Mucosa of gallbladder (tissue), 1 donor: ENCODE measurements around the gene KLHL24. TPM values are rescaled to one million over a fixed set of nuclear protein-coding genes. Genes with fewer than 3 reads are reported as not detected.
"Not testable (repeated sequence)": the region's sequence is repeated elsewhere in the genome, so short reads cannot be mapped to it uniquely, and the experiment has no call there.

Experiments
- DNase-seq: peaks from one replicate; pipeline ENCODE4 v3.0.0-alpha.2; 2020; ENCODE audit warnings: low spot score
- total RNA-seq: library from RNA; stranded (reverse); gene quantifications from one replicate; pipeline ENCODE4 v1.2.1, GENCODE V29; 2021
- donor health status: DM: no; HTN: no; CAD: no.

The KLHL24 gene
- total RNA-seq, 1 donor from 2014 or later = 106 TPM

DNA sequence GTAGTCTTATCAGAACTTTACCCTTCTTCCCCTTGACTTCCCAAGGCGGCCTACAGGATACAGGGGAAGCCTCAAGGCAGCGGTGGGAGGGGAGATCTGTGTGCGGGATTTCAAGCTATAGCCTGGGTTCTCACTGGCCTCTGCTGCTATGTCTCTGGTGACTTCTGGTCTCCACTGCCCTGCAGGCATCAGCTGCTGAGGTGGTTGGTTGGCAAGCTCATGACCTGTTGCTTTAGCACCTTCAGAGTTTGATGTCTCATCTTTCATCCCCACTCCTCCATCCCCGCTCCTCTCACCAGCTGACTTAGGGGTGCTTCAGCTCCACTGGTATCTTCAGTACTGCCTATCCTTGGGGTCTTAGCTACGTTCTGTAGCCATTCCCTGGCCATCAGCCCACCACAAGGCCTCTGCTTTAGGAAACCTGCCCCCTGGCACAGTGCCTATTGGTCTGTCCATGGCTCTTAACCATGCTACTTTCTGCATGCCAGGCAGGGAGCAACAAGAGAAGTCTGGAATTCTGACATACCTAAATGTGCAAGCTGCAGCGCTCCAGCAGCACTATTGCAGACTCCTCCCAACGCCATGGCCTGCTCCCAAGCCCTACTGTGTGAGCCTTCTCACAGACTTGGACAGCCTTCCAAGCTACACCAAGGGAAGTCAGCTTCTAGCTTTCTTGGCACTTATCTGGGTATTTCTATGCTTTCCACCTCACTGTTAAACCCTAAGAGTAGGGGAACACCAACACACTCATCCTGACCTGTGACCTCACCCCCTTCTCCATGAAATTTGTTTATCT is 60.3 kb downstream of the KLHL24 start:
- DNase-seq = no peak

DNA sequence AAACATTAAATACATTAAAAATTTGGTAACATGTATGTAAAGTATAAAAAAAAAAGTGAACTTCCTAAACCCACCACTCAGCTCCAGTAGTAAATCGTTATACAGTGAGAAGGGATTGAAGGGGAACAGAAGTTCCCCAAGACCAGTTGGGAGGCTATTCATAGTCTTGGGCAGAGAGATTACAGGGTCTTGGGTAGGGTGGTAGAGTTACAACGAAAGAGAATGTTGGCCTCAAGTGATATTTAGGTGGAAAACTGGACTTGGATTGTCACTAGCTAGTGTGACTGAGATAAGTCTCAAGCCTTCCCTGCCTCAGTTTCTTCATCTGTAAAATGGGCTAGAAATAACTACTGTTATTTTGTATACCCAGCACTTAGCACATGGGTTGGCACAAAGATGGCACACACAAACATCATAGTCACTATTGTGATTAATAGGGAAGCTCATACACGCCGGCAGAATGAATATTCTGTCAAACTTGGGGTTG is 61.7 kb downstream of the KLHL24 start:
- no peak for DNase-seq

DNA sequence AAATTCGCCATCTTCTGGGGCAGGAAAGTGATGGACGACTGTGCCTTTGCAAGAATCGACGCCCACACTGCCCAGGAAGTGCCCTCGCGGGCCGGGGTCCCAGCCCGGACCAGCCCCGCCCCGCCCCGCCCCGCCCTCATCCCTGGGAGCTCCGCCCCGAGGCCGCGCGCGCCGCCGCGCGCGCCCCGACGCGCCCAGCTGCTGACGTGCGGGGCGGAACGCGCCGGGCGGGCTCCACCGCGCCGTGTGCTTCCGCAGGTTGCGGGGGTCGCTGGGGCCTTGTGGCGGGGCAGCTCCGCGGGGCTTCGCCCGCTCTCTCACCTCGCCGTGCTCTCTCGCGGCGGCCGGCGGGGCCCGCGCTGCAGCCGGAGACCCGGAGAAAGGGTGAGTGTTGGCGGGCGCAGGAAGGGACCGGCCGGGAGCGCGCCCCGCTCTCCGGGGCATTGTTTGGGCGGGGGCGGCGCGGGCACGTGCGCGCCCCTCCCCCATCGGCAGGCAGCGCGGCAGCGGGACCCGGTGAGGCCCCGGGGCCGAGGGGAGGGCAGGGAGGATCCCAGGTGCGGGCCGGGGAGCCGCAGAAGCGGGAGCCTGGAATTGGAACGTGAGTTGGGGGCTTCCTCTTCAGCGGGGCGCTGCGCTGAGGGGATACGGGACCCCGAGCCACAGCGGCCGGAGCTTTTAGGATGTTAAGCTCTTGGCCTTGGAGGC is 62.3 kb downstream of the KLHL24 start, which contains the start of gene YEATS2:
YEATS2 (plus strand) TSS at position 188 of the 708 bp plus-strand sequence. CDS start 17,366 bp downstream, outside the sequence.
- DNase-seq = peak; percentile 54

DNA sequence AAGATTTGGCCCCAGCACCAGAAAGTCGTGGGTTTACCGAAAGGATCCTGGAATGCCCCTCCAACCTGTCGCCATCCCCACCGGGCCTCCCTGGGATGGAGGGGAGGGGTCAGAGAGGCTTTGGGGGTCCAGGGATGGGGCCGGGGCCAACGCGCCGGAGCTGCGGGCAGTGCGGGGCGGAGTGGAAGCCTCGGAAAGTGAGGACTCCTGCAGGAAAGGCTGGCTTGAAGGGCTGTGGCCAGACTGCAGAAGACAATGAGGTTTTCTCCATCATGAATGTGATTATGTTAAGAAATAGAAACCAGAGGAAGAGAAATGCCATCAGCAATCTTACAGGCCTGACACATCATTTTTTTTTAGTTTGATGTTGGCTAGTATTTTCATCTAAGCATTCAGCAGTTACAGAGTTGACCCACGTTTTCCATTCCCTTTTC is 62.9 kb downstream of the KLHL24 start:
- peak; percentile 13 for DNase-seq

DNA sequence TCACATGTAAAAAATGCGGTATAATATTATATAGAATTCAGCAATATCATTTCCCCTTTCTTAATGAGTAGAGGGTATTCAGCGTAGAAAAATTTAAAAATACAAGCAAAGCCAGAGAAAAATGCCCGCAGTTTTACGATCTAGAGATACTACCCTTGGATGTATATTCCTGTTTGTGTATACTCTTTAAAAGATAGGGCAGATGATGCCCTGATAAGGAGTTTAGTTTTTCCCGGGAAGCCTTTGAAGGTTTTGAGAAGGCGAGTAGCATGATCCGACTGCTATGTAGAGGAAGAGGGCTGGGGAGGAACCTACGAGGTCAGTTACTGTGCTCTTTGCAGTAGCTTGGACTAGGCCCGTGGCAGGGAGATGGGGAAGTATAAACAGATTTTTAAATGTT is 63.3 kb downstream of the KLHL24 start:
- DNase-seq = no peak

DNA sequence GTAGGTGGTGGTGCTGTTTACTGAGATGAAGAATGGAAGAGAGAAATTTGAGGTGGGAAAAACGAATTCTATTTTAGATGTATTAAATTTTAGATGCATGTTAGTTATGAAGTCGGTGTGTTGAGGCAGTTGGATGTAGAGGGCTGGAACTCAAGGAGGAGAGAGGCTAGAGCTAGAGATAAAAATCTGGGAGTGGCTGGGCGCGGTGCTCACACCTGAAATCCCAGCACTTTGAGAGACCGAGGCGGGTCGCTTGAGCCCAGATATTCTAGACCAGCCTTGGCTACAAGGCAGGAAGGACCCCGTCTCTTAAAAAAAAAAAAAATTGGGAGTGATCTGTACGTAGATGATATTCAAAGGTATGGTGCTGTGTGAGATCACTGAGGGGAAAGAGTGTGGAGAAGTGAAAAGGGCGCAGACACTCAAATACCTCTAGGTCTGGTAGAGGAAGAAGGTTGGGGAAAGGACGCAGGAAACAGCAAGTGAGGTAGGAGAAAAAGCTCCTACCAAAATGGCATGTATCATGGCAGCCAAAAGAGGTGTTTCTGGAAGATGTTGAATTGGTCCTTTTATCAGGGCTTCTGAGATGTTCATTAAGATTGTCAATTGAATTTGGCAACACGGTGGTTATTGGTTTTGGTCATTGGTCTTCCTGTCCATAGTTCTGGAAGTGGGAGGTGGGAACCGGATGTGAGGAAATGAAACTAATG is 64.0 kb downstream of the KLHL24 start:
- DNase-seq = no peak

DNA sequence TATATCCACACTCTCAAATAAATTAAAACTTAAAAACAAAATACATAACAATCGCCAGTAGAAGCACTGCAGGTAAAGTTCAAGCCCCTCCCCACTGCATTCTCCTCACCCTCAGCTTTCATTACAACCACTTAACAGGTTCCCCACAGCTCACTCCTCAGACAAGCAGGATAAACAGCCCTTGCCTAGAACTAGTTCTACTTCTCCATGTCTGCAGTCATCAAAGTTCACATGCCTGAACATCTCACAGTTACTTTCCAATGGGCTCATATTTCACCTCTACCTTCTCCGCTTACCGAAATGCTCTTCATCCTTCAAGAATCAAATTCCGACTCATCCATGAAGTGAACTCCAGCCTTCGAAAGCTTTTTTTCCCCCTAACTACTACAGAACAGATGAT is 66.3 kb downstream of the KLHL24 start:
- no peak for DNase-seq

DNA sequence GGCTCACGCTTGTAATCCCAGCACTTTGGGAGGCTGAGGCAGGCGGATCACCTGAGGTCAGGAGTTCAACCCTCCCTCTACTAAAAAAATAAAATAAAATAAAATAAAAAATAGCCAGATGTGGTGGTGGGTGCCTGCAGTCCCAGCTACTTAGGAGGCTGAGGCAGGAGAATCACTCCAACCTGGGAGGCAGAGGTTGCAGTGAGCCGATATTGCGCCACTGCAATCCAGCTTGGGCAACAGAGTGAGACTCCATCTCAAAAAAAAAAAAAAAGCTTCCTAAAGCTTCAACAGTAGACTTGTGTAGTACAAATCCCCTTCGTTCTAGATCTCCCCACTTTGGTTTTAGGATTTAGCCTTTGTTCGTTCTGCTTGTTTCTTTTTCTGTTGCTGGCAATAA is 68.5 kb downstream of the KLHL24 start:
- not testable (repeated sequence) for DNase-seq

DNA sequence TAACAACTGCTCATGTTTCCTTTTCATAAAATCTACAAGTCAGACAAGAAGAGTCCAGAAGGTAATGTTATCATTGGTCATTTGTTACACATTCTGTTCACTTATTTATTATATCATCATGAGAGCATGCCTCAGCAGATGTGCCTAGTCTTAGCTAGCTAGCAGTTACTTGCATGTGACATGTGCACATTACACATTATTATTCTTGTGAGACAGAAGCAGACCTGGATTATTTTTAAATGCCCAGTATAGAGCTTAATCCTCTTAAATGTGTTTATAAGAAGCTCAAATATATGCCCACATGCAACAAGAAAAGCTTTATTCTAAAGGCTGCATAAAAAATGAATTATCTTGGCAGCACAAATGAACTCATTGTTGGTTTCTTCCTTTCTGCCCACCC is 74.8 kb downstream of the KLHL24 start:
- DNase-seq = no peak

DNA sequence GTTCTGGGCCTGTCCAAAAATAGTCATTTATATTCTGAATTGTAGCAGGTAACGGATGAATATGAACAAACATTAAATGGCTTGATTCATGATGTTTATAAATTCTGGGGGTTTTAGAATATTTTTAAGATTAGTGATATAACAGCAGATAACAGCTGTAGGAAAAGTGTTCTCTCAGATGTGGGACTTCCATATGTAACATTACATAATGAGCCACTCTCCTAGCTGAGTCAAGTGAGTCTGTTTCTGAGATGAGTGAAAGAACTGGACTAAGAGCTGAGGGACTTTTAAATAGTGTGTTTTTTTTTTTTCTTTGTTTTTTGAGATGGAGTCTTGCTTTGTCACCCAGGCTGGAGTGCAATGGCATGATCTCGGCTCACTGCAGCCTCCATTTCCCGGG is 76.1 kb downstream of the KLHL24 start:
- no peak for DNase-seq

DNA sequence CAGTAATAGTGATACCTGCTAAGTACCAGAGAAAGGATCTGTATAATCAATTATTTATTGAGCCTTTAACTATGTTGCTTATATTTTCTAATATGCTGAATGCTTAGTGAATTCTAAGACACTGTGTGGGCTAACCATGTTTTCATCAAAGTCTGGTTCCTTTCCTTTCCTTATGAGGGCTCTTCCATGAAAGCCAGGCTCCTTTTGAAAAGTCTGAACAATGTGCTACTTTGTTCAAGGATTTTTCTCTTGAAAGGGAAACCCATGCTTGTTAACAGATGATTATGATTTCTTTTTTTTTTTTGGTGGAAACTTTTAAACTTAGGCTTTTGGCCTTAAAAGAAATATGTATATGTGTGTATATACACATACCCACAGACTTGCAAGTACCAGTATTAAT is 79.2 kb downstream of the KLHL24 start:
- DNase-seq = no peak

DNA sequence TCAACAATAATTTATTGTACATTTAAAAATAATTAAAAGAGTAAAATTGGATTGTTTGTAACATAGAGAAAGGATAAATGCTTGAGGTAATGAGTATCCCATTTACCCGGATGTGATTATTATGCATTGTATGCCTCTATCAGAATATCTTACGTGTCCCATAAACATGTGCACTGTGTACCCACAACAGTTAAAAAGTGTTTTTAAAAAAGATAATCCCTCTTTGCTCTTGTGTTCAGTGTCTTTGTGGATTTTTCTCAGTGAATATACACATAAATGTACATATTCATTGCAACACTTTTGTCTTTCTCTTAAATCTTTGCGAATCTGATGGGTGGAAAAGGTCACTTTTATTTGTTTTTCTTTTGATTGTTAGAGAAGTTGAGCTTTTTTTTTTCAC is 82.6 kb downstream of the KLHL24 start:
- DNase-seq = no peak

DNA sequence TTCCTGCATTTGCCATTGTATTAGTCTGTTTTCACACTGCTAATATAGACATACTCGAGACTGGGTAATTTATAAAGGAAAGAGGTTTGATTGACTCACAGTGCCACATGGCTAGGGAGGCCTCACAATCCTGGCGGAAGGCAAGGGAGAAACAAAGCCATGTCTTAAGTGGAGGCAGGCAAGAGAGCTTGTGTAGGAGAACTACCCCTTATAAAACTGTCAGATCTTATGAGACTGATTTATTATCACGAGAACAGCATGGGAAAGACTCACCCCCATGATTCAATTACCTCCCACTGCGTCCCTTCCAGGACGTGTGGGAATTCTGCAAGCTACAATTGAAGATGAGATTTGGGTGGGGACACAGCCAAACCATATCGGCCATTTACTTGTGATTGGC is 90.0 kb downstream of the KLHL24 start:
- no peak for DNase-seq

DNA sequence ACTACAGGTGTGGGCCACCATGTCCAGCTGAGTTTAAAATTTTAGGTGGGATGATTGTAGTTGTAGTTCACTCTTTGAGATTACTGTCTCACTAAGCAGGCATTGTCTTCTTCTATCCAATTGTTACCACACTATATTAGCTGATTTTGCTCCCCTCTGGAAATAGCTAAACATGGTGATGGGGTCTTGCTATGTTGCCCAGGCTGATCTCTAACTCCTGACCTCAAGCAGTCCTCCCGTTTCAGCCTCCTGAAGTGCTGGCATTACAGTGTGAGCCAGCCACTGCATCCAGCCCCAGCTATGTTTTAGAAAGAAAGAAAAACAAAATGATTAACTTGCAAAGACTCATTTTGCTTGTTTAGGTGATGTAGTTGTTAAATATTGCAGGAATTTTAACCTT is 92.8 kb downstream of the KLHL24 start:
- no peak for DNase-seq

DNA sequence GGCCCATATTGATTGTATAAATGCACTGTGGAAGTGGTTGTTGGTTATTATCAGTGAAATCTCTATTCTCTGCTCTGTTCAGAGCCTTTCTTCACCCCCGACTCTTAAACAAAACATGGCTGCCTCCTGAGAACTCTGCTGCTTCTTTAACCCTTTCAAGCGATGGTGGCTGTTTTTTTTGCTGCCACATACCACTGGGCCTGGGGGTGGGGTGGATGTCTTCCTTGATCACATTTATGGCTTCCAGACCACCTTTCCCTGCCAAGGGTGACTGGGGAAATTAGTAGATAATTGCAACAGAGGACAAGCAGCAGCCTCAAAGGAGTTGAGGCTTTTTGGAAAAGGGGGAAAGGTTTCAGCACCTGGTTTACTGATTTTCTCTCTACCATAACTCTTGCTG is 94.9 kb downstream of the KLHL24 start:
- no peak for DNase-seq

DNA sequence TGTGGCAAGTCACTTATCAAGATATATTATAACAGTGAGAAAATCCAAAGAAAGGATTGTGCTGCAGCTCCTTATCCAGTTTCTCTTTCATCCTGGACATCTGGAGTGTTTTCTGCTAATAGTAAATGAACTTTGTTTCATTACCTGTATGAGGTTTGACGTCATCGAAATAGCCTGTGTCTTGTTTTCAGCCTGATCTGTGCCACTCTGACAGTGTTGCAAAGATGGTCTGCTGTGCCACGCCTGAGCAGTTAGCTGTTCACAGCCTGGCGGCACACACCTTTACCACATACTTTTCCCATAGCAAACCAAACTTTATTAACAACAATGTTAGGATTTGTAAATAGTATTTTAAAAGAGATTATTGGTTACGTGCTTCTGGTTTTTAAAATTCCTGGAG is 96.2 kb downstream of the KLHL24 start:
- DNase-seq = no peak

DNA sequence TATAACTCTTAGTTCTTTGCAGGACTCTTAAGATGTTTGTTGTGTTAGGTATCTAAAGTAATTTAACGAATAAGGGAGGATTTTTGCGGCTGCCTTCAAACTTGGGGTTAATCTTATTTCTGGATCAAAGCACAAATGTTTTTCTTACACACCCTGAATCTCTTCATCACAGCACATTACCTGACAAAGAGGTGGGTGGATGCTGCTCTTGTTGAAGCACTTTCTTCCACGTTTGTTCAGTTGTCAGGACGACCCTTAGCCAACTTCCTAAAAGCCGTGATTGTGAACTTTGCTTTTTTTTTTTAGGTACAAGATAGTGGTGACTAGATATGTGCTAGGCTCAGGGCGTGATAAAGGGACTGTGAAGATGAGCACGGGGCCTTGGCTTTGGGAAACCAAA is 98.1 kb downstream of the KLHL24 start:
- no peak for DNase-seq

Other genes with a start within 250 kb of the KLHL24 start
- 1.8 TPM for gene MCF2L2, start 207.0 kb upstream of the KLHL24 start, total RNA-seq
- gene KLHL6, start 79.9 kb upstream of the KLHL24 start, total RNA-seq = 3.7 TPM
- gene YEATS2, start 62.2 kb downstream of the KLHL24 start, total RNA-seq = 20.7 TPM
- 1.1 TPM for gene MAP6D1, start 190.0 kb downstream of the KLHL24 start, total RNA-seq
- 33.6 TPM for gene PARL, start 249.3 kb downstream of the KLHL24 start, total RNA-seq